Central memory CD8-positive, alpha-beta T cell (primary cell): ENCODE data around the gene C9orf43.
"Not testable (repeated sequence)": the region's sequence is repeated elsewhere in the genome, so short reads cannot be mapped to it uniquely, and the experiment has no call there.

Experiments used
- ATAC-seq: fragments of 150-1000 bp; cut with Tn5 transposase; replicated peaks from 2 replicates; pipeline ENCODE4 v1.10.0; 2022; ENCODE audit warnings: mild to moderate bottlenecking, moderate FRiP score, moderate number of reproducible peaks; ENCODE audit not compliant: poor library complexity, severe bottlenecking; ENCODE audit errors: extremely low read depth
- DNase-seq, 2 donors: peaks; one replicate each; pipeline ENCODE4 v3.0.0; 2021; ENCODE audit warnings: low spot score in 2 of 2
- H3K27ac Mint-ChIP-seq: one replicate; pipeline ENCODE4 v1.8.0; 2022; ENCODE audit warnings: low read depth, mild to moderate bottlenecking, moderate library complexity, mixed read lengths
- H3K27me3 Mint-ChIP-seq: one replicate; pipeline ENCODE4 v1.8.0; 2022; ENCODE audit warnings: mixed read lengths
- H3K36me3 Mint-ChIP-seq: one replicate; pipeline ENCODE4 v1.8.0; 2022; ENCODE audit warnings: mild to moderate bottlenecking, moderate library complexity, mixed read lengths; ENCODE audit not compliant: insufficient read depth
- H3K4me1 Mint-ChIP-seq: one replicate; pipeline ENCODE4 v1.8.0; 2022; ENCODE audit warnings: mixed read lengths
- H3K4me3 Mint-ChIP-seq: one replicate; pipeline ENCODE4 v1.8.0; 2022; ENCODE audit warnings: mild to moderate bottlenecking, moderate library complexity, mixed read lengths
- H3K9me3 Mint-ChIP-seq: one replicate; pipeline ENCODE4 v1.8.0; 2022; ENCODE audit warnings: mixed read lengths

The C9orf43 gene, protein sequence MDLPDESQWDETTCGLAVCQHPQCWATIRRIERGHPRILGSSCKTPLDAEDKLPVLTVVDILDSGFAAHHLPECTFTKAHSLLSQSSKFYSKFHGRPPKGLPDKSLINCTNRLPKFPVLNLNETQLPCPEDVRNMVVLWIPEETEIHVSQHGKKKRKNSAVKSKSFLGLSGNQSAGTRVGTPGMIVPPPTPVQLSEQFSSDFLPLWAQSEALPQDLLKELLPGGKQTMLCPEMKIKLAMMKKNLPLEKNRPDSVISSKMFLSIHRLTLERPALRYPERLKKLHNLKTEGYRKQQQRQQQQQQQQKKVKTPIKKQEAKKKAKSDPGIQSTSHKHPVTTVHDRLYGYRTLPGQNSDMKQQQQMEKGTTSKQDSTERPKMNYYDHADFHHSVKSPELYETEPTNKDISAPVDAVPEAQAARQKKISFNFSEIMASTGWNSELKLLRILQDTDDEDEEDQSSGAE

GRCh38 chr9:113410207-113410864 lies at the start of gene C9orf43, which contains the start of gene POLE3:
TSS of gene C9orf43 (plus strand) at chr9:113410747. CDS start at chr9:113413494, 2,747 bp downstream.
TSS of gene POLE3 (minus strand) at chr9:113410675. CDS start at chr9:113410293, 382 bp downstream.
- peak; percentile 91 for ATAC-seq
- Mint-ChIP-seq H3K4me1 (peaks cover 34% of the 10 kb centered on the region), H3K36me3 (peaks cover 22% of the 10 kb centered on the region), H3K27me3 (no peaks in the 10 kb centered on the region), H3K9me3 (no peaks in the 10 kb centered on the region), H3K27ac (peak within 1 kb of the TSS; percentile 96), H3K4me3 (peak within 1 kb of the TSS; percentile 99)
- peak; percentile 91 to 93 for DNase-seq

DNA sequence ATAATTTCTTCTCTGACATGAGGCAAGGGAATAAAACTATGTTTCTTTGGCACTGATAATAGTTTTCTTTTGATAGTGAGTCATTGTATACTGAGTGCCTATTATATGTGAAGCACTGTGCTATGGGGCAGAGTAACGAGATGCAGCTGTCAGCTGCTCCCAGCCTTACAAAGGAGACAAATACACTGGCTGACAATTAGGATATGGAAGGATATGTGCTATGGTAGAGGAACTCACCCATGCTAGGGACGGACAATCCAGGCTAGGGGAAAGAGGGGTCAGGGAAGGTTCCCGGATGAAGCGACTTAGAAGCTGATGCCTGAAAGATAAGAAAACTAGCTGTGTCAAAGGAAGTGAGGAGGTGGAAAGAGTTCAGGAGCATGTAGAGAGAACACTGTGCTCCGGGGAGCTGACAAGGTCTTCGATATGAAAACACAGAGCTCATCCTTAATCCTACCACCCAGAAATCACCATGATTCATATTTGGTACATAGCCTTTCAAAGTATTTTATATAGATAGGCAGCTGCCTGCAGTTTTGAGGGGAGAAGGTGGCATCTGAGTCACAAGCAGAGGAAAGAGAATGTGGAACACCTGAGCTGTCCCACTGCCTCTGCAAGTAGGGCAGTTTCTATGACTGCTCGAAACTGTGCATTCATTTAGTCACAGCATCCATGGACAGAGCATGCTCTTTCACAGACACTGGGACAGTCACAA lies 49.1 kb upstream of the C9orf43 start:
- Mint-ChIP-seq H3K27me3 (no peaks in the 10 kb centered on the region), H3K27ac (no peak overlapping the region)
- no peak for ATAC-seq

DNA sequence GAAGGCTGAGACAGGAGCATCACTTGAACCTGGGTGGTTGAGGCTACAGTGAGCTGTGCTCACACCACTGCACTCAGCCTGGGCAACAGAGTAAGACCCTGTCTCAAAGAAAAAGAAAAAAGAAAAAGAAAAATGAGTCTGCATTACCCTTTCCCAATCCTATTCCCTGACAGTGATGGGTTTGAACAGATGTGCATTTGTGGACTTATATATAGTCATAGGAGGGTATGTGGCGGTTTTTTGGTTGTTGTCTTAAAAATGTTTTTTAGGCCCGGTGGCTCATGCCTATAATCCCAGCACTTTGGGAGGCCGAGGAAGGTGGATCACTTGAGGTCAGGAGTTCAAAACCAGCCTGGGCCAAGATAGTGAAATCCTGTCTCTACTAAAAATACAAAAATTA lies 47.2 kb upstream of the C9orf43 start:
- no peak for DNase-seq
- no peak overlapping the region for H3K4me3 Mint-ChIP-seq

More for the DNA sequence above, 49.1 kb upstream of the C9orf43 start:
- DNase-seq: no peak
- Mint-ChIP-seq H3K9me3 (no peaks in the 10 kb centered on the region), H3K36me3 (no peaks in the 10 kb centered on the region), H3K4me3 (no peak overlapping the region), H3K4me1 (no peaks in the 10 kb centered on the region)

GRCh38 chr9:113364951-113365350 lies 45.6 kb upstream of the C9orf43 start:
- DNase-seq (no peak), ATAC-seq (no peak)
- Mint-ChIP-seq H3K27ac (no peak overlapping the region), H3K36me3 (no peaks in the 10 kb centered on the region), H3K4me1 (no peaks in the 10 kb centered on the region), H3K27me3 (no peaks in the 10 kb centered on the region), H3K9me3 (no peaks in the 10 kb centered on the region), H3K4me3 (no peak overlapping the region)

More for the DNA sequence above, 47.2 kb upstream of the C9orf43 start:
- no peak for ATAC-seq
- Mint-ChIP-seq H3K9me3 (no peaks in the 10 kb centered on the region), H3K27me3 (no peaks in the 10 kb centered on the region), H3K4me1 (no peaks in the 10 kb centered on the region), H3K36me3 (no peaks in the 10 kb centered on the region), H3K27ac (no peak overlapping the region)

- H3K4me3 Mint-ChIP-seq, H3K4me1 Mint-ChIP-seq, H3K27ac Mint-ChIP-seq, DNase-seq, ATAC-seq, H3K27me3 Mint-ChIP-seq, H3K9me3 Mint-ChIP-seq, H3K36me3 Mint-ChIP-seq: not testable (repeated sequence)
These were observed 44.9 kb upstream of the C9orf43 start for GRCh38 chr9:113365652-113366051.

GRCh38 chr9:113368348-113368981 lies 42.1 kb upstream of the C9orf43 start:
- DNase-seq (no peak), ATAC-seq (no peak)
- no peak overlapping the region for H3K4me3 Mint-ChIP-seq
- no peaks in the 10 kb centered on the region for H3K9me3 Mint-ChIP-seq
- no peaks in the 10 kb centered on the region for H3K27me3 Mint-ChIP-seq
- H3K27ac Mint-ChIP-seq: no peak overlapping the region
- H3K4me1 Mint-ChIP-seq: no peaks in the 10 kb centered on the region
- peaks cover 2% of the 10 kb centered on the region for H3K36me3 Mint-ChIP-seq

GRCh38 chr9:113368982-113369854 lies 41.3 kb upstream of the C9orf43 start:
- no peaks in the 10 kb centered on the region for H3K4me1 Mint-ChIP-seq
- no peak overlapping the region for H3K4me3 Mint-ChIP-seq
- peaks cover 4% of the 10 kb centered on the region for H3K36me3 Mint-ChIP-seq
- no peak for DNase-seq
- no peaks in the 10 kb centered on the region for H3K27me3 Mint-ChIP-seq
- H3K27ac Mint-ChIP-seq: no peak overlapping the region
- H3K9me3 Mint-ChIP-seq: no peaks in the 10 kb centered on the region
- ATAC-seq: no peak

DNA sequence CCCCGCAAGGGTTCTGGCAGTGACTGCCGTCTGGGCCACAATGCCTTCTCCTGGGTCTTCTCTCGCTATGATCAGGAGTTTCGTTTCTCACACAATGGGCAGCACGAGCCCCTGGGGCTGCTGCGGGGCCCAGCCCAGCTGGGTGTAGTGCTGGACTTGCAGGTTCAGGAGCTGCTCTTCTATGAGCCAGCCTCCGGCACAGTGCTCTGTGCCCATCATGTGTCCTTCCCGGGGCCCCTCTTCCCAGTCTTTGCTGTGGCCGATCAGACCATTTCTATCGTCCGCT lies 40.7 kb upstream of the C9orf43 start:
- H3K9me3 Mint-ChIP-seq: no peaks in the 10 kb centered on the region
- H3K4me3 Mint-ChIP-seq: no peak overlapping the region
- peaks cover 4% of the 10 kb centered on the region for H3K36me3 Mint-ChIP-seq
- ATAC-seq (no peak), DNase-seq (no peak)
- H3K27me3 Mint-ChIP-seq: no peaks in the 10 kb centered on the region
- no peak overlapping the region for H3K27ac Mint-ChIP-seq
- peaks cover 1% of the 10 kb centered on the region for H3K4me1 Mint-ChIP-seq

- Mint-ChIP-seq H3K4me1 (peaks cover 12% of the 10 kb centered on the region), H3K9me3 (no peaks in the 10 kb centered on the region), H3K27ac (no peak overlapping the region), H3K4me3 (no peak overlapping the region), H3K36me3 (peaks cover 10% of the 10 kb centered on the region), H3K27me3 (no peaks in the 10 kb centered on the region)
- DNase-seq: no peak
- no peak for ATAC-seq
These were observed 39.7 kb upstream of the C9orf43 start for GRCh38 chr9:113370806-113371325.

DNA sequence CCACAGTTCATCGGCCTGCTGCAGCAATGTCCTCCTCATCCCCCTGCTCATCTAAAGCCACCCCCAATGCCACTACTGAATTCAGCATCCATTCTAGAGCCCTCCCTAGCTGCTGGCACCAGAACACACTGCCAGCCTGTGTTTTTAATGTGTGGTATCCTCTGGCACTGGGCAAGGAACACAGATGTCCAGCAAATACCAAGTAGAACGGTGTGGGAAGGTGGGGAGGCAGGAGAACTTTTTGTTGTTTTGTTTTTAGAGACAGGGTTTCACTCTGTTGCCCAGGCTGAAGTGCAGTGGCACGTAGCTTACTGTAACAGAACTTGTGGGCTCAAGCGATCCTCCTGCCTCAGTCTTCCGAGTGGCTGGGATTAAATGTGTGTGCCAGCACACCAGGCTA lies 38.5 kb upstream of the C9orf43 start:
- Mint-ChIP-seq H3K9me3 (no peaks in the 10 kb centered on the region), H3K36me3 (peaks cover 13% of the 10 kb centered on the region), H3K4me1 (peaks cover 12% of the 10 kb centered on the region), H3K4me3 (no peak overlapping the region), H3K27ac (no peak overlapping the region), H3K27me3 (no peaks in the 10 kb centered on the region)
- DNase-seq: no peak
- no peak for ATAC-seq

DNA sequence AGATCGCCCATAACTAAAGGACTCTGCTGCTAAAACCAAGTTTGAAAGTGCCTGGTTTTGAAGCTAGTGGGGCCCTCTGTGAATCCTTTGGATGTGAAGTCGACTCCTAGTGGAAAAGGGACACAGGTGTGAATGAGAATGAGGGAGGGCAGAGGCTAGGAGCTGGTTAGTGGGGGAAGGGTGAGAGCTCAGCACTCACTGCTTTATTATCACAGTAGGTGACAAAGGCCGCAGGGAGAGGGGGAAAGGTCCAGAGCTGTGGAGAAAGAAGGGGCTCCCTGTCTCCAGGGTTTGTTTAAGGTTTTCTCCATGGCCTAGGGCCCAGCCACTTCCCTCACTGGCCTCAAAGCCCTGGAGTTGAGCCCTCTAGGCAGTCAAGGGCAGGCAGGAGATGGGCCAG lies 37.3 kb upstream of the C9orf43 start:
- ATAC-seq (no peak), DNase-seq (no peak)
- Mint-ChIP-seq H3K4me3 (no peak overlapping the region), H3K36me3 (peaks cover 13% of the 10 kb centered on the region), H3K27me3 (no peaks in the 10 kb centered on the region), H3K9me3 (no peaks in the 10 kb centered on the region), H3K4me1 (peaks cover 12% of the 10 kb centered on the region), H3K27ac (no peak overlapping the region)
